HG03520 (cell line): ENCODE measurements around the gene MYH7.
"Not testable (repeated sequence)": the region's sequence is repeated elsewhere in the genome, so short reads cannot be mapped to it uniquely, and the experiment has no call there.

Experiments
- ATAC-seq: cut with Tn5 transposase; IDR thresholded peaks from one replicate; pipeline ENCODE4 v1.9.1; 2021; ENCODE audit warnings: mild to moderate bottlenecking, moderate library complexity; ENCODE audit not compliant: unreplicated experiment

The MYH7 gene

DNA sequence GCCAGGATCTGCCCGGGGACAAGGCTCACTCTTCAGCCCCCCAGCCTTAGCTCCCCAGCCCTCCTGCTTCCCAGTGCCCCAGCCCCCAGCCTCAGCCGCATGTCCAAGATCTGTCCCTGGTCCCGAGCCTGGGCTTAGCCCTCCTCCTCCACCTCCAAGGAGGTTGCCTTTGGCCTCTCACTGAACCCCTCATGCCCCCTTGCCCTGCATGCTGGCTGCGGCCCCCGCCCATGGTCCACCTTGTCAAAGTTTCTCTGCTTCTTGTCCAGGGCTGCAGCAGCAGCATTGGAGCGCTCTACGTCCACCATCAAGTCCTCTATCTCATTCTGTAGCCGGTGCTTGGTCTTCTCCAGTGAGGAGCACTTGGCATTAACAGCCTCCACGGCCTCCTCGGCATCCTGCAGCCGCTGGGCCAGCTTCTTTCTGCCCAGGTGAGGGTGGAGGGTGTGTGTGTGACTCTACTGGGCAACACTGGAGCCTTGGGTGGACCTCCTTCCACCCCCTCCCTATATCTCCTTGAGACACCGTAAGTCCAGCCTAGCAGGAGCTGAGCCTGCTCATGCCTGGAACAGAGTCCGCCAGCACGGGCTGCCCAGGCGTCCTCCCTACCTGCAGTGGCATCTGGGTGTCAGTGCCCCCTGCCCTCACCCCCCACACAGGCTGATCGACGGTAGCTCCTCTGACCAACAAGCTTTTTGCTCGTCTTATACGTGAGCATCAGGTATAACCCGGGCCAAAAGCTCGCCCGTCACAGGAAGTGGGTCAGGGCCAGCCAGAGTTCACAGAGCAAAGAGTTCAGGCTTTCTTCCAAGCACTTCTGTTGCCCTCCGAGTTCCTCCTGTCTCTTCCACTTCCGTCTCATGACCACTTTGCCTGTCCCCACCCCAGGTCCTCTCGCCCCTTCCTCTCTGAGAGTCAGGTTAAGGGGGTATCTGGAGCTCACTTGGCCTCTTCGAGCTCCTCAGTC is 47.3 kb downstream of the MYH7 start:
- ATAC-seq: no peak

- no peak for ATAC-seq
These were observed 48.5 kb downstream of the MYH7 start for GRCh38 chr14:23386999-23387398.

- ATAC-seq: not testable (repeated sequence)
These were observed 49.2 kb downstream of the MYH7 start for GRCh38 chr14:23386266-23386657.

- ATAC-seq: no peak
These were observed 49.7 kb downstream of the MYH7 start for GRCh38 chr14:23385642-23386265.

DNA sequence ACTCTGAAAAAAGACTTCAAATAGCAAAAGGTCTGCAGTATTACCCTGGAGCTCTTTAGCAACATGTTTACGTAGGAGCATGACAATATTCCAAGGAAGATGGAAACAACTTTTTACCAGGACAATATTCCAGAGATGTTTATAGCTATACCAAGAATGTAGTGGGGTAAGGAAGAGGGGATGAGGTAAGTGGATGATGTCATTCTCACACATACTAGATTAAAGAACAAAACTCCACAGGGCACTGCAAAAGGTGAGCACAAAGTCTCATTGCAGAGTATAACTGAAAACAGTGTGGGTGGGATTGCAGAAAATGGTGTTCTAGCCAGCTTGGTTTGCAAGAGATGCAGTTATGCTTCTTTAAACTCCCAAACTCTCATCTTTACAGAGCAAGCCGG is 50.2 kb downstream of the MYH7 start:
- no peak for ATAC-seq

- no peak for ATAC-seq
These were observed 50.9 kb downstream of the MYH7 start for GRCh38 chr14:23384364-23385080.

DNA sequence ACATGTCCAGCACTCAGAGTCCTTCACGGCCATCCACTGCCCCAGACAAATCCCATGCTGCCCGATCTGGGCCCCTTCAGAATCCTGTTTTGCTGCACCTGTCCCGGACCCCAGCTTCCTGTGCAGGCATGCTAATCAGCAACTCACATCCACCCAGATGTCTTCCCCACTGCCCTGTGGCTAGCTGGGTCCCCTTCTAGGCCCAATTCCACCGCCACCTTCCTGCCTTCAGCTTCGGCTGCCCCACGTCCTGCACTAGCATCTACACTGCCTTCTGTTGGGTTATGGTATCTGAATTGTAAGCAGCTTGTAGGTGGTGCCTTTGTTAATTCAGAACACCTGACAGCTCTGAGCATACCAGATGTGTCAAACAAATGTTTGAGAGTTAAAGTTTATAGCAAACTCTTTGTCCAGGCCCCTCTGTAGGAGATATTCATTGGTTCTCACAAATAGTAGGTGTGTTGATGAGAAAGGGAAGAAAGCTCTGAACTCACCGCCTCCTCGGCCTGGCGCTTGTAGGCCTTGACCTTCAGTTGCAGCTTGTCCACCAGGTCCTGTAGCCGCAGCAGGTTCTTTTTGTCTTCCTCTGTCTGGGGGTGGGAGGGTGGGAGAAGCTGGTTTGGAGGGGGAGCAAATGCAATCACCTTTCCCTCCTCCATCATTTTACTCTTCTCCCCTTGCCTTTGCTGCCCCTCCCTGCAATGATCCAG is 52.6 kb downstream of the MYH7 start:
- ATAC-seq: no peak

- no peak for ATAC-seq
These were observed 53.2 kb downstream of the MYH7 start for GRCh38 chr14:23382276-23382675.

DNA sequence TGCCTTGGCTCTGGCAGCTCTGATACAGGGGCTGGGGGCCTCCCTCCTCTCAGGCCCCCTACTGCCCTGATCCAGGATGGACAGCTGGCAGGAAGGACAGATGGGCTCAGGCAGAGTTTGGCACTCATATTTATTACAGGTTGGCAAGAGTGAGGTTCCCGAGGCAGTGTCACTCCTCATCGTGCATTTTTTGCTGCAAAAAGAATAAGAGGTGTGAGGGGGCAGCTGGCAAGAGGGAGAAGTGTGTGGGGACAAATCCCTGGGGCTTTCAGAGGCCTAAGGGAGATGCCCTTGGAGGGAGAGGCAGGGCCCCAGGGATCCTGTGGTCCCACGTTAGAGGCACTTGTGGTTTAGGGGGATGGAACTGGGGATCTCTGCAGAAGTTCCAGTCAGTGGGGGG is 53.6 kb downstream of the MYH7 start:
- no peak for ATAC-seq

DNA sequence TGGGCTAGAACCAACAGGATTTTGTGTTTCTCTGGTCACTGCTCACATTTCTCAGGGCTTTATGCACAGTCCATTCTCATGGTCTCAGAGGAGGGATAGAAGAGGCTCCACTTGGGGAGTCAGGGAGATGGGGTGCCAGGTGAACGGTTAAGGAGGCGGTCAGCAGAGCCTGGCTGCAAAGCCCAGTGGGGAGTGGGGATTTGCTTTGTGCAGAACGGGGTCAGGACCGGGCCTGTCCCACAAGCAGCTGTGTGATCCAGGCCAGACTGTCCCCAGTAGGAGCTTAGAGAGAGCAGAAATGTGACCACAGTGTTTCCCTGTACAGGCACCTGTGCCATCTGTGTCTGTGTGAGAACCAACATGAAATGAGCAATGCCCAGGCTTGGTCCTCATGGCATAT is 54.5 kb downstream of the MYH7 start:
- no peak for ATAC-seq

GRCh38 chr14:23380197-23380914 is 55.1 kb downstream of the MYH7 start:
- ATAC-seq: no peak

DNA sequence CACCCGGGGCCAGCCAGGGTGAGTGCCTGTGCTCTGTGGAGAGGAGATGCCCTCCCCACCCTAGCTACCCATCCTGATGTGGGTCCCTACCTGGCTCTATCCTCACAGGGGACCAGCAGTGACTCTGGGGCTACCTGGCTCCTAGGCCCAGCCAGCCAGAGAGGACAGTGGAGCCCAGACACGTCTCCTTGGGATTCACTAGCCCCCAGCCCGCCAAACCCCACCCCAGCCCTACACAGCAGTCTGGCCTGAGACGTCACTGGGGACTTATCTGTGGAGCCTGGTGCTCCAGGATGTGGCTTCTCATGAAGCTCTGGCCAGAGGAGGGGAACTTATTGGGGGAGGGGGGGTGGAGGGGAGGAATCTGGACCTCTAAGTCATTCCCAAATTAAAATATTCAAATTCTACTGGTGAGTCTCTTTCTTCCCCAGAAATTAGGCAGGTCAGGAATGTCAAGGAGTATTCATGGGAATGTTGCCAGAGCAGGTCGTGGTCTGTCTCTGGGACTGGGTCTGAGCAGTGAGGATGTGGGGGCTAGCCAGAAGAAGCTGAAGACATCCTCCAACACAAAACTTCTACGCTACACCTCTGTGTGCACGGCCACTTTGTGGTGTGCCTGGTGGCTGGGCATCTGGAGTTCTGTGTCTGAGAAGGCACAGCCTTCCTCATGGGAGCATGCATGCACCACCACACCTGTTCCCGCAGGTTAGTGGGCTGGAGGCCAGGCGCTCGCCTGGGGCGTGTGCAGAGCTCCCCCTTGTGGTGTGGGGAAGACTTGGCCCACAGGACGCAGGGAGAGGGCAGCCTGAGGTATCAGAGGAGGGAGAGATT is 55.9 kb downstream of the MYH7 start:
- ATAC-seq: no peak

DNA sequence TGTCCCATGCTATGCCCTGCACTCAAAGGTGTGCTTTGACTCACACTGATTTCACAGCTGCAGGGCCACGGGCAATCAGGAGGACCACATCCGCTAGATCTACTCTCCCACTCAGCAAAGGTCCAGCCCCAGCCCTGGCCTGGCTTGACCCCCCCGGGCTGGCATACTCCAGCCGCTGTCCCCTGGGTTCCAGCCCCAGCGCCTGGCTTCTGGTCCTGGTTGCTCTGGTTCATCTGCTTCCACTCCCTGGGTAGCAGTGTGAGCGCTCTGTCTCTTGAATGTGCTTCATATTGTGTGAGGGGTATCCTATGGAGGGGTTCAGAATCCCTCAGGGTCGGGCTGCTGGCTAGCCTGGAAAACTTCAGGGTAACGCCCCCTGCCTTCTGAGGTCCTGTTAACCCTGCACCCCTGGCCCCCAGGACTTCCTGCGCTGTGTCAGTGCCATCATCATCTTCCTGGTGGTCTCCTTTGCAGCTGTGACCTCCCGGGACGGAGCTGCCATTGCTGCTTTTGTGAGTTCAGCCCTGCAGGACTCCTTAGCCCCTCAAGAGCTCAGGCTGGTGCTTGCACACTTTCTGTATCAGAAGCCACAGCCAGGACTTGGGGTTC is 56.7 kb downstream of the MYH7 start:
- no peak for ATAC-seq

GRCh38 chr14:23377573-23378563 is 57.6 kb downstream of the MYH7 start:
- ATAC-seq: no peak

- ATAC-seq: no peak
These were observed 58.3 kb downstream of the MYH7 start for GRCh38 chr14:23377198-23377550.

DNA sequence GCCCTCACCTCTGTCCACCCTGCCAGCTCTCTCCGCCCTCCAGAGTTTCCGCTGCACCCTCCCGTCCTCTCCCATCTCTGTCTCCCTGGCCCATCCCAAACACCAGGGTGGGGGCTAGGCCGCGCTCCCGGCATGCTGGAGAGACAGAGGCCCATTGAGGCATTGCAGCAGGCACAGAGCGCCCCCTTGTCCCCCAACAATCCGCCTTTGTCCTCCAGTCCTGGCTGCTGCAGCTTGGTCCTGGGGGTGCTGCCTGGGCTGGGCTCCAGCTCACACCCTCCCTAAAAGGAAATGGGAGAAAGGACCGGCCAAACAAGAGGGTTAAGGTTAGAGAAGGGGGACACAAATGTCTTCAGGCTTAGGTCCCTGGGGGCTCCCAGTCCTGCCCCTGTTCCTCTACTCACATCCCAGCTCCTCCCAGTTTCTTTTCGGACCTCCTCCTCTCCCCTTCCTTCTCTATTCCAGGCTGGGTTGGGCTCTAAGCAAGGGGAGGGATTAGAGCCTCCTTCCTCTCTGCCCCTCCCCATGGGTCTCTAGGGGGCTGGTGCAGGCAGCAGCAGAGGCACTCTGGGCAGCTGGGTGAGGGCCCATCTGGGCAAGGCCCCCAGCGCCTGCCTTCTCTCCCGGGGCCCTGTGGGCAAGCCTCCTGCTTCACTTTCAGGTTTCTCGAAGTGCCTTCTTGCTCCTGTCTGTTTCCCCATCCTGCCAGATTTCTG is 58.8 kb downstream of the MYH7 start, which contains the start of gene CMTM5:
Gene CMTM5, plus strand, starts transcription at position 565 of the 716 bp plus-strand sequence. CDS start 206 bp downstream, outside the sequence.
- no peak for ATAC-seq
